GM12874 (cell line): Measurements from ENCODE around the gene PI16.

ENCODE experiments used
- TF ChIP-seq, protein P1 (sequence below): IDR thresholded peaks from 2 replicates; pipeline ENCODE4 v1.5.1; 2011; ENCODE audit warnings: low read depth, mild to moderate bottlenecking, control low read depth, low read length, moderate library complexity; ENCODE audit not compliant: insufficient read depth

Gene PI16

DNA sequence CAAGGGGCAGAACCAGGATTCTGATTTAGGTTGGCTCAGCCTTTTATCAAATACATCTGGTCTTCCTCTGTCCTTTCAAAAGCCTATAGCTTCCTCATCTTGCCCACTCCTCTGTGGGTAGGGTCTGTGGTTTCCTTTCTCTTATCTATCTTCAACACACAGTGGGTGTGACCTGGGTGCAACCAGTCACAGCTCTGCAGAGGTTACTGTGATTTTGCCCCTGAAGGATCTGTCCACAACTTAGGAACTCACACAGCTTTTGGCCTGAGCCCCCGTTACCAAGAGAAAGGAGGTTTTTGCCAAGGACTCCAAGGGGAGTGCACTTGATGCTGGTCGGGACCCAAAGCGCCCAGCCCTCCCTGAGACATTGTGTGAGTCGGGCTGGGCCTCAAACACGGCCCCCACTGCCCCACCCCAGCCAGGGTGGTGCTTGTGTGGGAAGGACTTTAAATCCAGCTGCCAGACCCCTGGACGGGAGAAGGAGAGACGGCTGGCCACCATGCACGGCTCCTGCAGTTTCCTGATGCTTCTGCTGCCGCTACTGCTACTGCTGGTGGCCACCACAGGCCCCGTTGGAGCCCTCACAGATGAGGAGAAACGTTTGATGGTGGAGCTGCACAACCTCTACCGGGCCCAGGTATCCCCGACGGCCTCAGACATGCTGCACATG, at the start of gene PI16:
Gene PI16, plus strand, starts transcription at position 477 of the 670 bp plus-strand sequence. Its CDS starts 23 bp downstream, at position 500.
- TF ChIP-seq, protein P1, sequence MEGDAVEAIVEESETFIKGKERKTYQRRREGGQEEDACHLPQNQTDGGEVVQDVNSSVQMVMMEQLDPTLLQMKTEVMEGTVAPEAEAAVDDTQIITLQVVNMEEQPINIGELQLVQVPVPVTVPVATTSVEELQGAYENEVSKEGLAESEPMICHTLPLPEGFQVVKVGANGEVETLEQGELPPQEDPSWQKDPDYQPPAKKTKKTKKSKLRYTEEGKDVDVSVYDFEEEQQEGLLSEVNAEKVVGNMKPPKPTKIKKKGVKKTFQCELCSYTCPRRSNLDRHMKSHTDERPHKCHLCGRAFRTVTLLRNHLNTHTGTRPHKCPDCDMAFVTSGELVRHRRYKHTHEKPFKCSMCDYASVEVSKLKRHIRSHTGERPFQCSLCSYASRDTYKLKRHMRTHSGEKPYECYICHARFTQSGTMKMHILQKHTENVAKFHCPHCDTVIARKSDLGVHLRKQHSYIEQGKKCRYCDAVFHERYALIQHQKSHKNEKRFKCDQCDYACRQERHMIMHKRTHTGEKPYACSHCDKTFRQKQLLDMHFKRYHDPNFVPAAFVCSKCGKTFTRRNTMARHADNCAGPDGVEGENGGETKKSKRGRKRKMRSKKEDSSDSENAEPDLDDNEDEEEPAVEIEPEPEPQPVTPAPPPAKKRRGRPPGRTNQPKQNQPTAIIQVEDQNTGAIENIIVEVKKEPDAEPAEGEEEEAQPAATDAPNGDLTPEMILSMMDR = no peak

- TF ChIP-seq, protein P1 = no peak
Observed at GRCh38 chr6:36904851-36905393, 49.6 kb upstream of the PI16 start.

DNA sequence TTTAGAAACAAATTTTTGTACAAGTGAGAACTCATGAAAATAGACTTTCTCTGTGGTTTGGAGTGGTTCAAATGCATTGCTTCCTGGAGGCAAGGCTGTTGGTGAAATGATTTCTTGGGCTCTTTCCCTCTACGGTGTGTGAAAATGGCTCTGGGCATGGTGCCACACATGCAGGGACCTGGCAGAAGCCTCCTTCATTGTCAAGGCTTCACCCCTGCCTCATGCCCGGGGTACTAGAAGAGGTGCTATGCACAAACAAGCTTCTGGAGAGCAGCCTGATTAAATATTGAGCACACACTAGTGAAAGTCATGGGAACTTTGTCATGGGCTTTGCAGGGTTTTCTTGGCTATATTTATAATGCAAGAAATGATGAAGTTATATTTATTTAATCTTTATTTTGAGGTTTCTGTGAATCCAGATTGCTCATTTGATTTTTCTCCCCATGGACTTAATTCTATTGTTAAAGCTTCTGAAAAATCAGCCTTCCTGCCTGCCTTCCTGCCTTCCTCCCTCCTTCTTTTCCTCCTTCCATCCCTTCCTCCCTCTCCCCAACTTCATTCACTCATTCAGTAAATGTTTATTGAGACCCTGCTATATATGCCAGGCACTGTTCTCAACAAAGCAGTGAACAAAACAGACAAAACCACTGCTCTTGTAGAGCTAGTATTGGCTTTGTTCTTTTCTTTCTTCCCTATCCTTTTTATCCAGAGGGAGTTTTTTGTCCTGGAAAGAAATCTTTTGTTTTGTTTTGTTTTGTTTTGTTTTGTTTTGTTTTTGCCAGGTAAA, 47.8 kb upstream of the PI16 start:
- TF ChIP-seq, protein P1 = no peak

- TF ChIP-seq, protein P1 = no peak
Observed at GRCh38 chr6:36907781-36908180, 46.8 kb upstream of the PI16 start.

DNA sequence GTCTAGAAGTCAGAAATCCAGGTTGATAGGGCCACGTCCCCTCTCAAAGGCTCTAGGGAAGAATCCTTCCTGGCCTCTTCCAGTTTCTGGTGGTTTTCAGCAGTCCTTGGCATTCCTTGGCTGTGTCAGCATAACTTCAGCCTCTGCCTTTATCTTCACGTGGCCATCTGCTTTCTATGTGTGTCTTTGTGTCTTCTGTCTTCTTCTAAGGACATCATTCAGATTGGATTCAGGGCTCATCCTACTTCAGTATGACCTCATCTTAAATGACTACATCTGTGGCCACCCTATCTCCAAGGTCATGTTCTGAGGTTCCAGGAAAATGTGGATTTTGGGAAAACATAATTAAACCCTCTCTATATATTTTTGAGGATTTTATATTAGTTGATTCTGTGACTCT, 45.8 kb upstream of the PI16 start:
- TF ChIP-seq, protein P1 = no peak

- TF ChIP-seq, protein P1 = no peak
Observed at GRCh38 chr6:36912030-36912454, 42.5 kb upstream of the PI16 start.

- TF ChIP-seq, protein P1 = no peak
Observed at GRCh38 chr6:36912586-36912985, 42.0 kb upstream of the PI16 start.
